Urinary bladder (tissue), 4 donors: ENCODE results near the gene SERPINA7. TPM values are rescaled to one million over a fixed set of nuclear protein-coding genes. Genes with fewer than 3 reads are reported as not detected.
"Not testable (repeated sequence)": the region's sequence is repeated elsewhere in the genome, so short reads cannot be mapped to it uniquely, and the experiment has no call there.

Experiments used
- DNase-seq: peaks from one replicate; pipeline ENCODE4 v3.0.0-alpha.2; 2015; ENCODE audit errors: extremely low spot score
- H3K27ac ChIP-seq: one replicate; pipeline ENCODE4 v1.5.1; 2013; ENCODE audit warnings: low read depth, mild to moderate bottlenecking, moderate library complexity
- H3K36me3 ChIP-seq: one replicate; pipeline ENCODE4 v1.6.1; 2013; ENCODE audit warnings: mild to moderate bottlenecking, moderate library complexity; ENCODE audit not compliant: insufficient read depth
- H3K4me1 ChIP-seq: one replicate; pipeline ENCODE4 v1.6.1; 2013; ENCODE audit warnings: mild to moderate bottlenecking, moderate library complexity; ENCODE audit not compliant: insufficient read depth
- H3K4me3 ChIP-seq: one replicate; pipeline ENCODE4 v1.5.1; 2013; ENCODE audit warnings: low read depth, low read length
- WGBS: extraction: QIAGEN DNeasy Blood & Tissue Kit; methylation state at CpG from one replicate; pipeline ENCODE4 v1.1.7; 2013; 5-methylcytosine and 5-hydroxymethylcytosine counted together
- polyA plus RNA-seq: library from polyadenylated mRNA; stranded (reverse); fragments of 200-250 nt; gene quantifications from one replicate; pipeline ENCODE4 v1.2.3, GENCODE V29; 2013
- total RNA-seq: library from RNA; depleted of rRNA; stranded (reverse); fragments of >200 nt; gene quantifications from one replicate; pipeline ENCODE4 v1.2.3, GENCODE V29; 2014
- donor health status: healthy with polysubstance abuse.
- donor health status: healthy.

Gene SERPINA7
- total and polyA plus RNA-seq, 2 donors, result 0.16 TPM; not detected in 1

DNA sequence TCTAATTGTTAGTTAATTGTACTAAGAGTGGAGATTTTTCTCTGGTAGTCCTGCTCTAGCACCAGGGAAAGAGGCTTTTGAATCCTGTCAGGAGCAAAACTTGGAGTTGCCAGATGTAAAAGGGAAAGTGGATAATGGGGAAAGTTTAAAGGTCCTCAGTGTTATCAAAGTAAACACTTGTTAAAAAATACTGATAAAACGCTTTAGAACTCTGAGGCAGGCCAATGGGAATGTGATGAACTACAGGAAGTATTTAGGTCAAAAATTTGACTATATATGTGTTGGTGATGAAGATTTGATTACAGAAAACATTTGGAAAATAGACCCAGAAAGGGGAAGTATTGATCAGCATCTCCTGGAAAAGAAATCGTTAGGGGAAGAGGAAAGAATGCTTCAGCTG is 32.8 kb downstream of the SERPINA7 start:
- Histone ChIP-seq H3K36me3 (no peaks in the 10 kb centered on the region), H3K4me1 (no peaks in the 10 kb centered on the region), H3K4me3 (no peak overlapping the region), H3K27ac (no peak overlapping the region)
- WGBS, result 36% methylated on average over 2 of the region's 2 CpGs
- no peak for DNase-seq

DNA sequence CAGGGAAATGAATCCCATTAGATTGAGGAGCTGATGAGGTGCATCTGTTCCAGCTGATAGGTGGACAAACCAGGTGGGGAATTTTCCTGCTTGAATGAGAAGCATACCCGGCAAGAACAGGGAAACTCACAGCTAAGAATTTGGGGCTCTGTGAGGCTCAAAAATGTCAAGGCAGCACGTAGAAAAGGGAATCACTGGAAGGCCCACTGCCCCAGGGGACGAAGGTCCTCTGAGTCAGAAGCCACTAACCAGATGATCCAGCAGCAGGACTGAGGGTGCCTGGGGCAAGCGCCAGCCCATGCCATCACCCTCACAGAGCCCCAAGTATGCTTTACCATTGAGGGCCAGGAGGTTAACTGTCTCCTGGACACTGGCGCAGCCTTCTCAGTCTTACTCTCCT is 37.9 kb downstream of the SERPINA7 start:
- DNase-seq, H3K27ac ChIP-seq, H3K4me1 ChIP-seq, H3K36me3 ChIP-seq, H3K4me3 ChIP-seq: not testable (repeated sequence)
- 86% methylated on average over 5 of the region's 5 CpGs for WGBS

DNA sequence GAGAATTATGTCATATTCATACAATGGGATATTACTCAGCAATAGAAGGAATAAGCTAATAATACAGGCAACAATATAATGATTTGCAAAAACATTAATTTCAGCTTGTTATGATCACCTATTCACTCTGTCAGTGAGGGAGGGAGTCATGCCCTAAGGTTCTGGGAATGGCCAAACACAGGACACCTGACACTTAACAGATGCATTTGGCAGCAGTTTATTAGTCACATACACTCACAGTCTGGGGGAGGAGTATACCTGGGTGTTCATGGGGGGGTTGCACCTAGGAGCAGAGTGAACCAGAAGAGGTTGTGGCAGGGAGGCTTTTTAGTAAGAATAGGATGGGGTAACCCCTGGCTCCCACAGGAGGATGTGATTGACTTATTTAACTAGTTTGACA is 38.3 kb downstream of the SERPINA7 start:
- Histone ChIP-seq H3K4me1 (no peaks in the 10 kb centered on the region), H3K4me3 (no peak overlapping the region), H3K36me3 (no peaks in the 10 kb centered on the region), H3K27ac (no peak overlapping the region)
- DNase-seq, result no peak

DNA sequence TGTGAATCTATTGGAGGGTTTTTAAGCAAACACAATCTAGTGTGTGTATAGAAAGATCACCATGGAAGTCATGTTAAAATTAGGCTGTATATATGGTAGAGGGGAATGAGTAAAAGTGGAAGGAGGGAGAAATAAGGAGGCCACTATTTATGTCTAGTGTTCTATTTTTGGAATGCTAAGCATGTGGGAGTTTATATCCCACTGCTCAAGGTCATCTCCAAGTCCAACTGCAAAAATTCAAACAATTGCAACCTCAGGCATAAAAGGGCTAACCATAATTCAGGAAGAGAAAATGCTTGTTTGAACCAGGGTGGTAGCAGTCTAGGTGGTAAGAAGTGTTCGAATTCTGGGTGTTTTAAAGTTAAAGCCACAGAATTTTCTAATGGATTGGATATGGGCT is 39.2 kb downstream of the SERPINA7 start:
- 59% methylated on average over 1 of the region's 1 CpG for WGBS
- DNase-seq, result no peak
- Histone ChIP-seq H3K4me1 (no peaks in the 10 kb centered on the region), H3K27ac (no peak overlapping the region), H3K36me3 (no peaks in the 10 kb centered on the region), H3K4me3 (no peak overlapping the region)

DNA sequence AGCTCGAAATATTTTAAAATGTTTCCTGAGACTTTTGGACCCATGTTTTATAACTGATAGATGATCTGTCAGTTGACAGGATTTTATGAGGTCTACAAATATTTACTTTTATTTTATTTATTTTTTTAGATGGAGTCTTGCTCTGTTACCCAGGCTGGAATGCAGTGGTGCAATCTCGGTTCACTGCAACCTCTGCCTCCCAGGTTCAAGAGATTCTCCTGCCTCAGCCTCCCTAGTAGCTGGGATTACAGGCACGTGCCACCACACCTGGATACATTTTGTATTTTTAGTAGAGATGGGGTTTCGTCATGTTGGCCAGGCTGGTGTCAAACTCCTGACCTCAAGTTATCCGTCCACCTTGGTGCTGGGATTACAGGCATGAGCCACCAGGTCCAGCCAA is 50.0 kb downstream of the SERPINA7 start:
- H3K4me1 ChIP-seq, DNase-seq, H3K4me3 ChIP-seq, H3K27ac ChIP-seq, H3K36me3 ChIP-seq: not testable (repeated sequence)
- WGBS, result 74% methylated on average over 5 of the region's 5 CpGs

Other genes starting within 250 kb of the SERPINA7 start
- 118 TPM for gene NRK, start 216.2 kb downstream of the SERPINA7 start, total RNA-seq
- 0.34 TPM for gene NRK, start 216.2 kb downstream of the SERPINA7 start, polyA plus RNA-seq
- gene PWWP3B, start 129.6 kb upstream of the SERPINA7 start, total RNA-seq, result 4.4 TPM
- 0.24 TPM for gene PWWP3B, start 129.6 kb upstream of the SERPINA7 start, polyA plus RNA-seq